Thoracic aorta (tissue), 2 donors: ENCODE data around the gene RABEP2. TPM values are rescaled to one million over a fixed set of nuclear protein-coding genes. Genes with fewer than 3 reads are reported as not detected.
"Not testable (repeated sequence)": the region's sequence is repeated elsewhere in the genome, so short reads cannot be mapped to it uniquely, and the experiment has no call there.

Experiments used
- ATAC-seq: fragments of 150-250 bp; one replicate; pipeline ENCODE4 v1.8.0; 2017; ENCODE audit warnings: low read depth; ENCODE audit not compliant: insufficient number of reproducible peaks, low FRiP score
- DNase-seq: peaks from one replicate; pipeline ENCODE4 v3.0.0-alpha.2; 2020; ENCODE audit warnings: low spot score
- H3K27ac ChIP-seq, 2 donors: fragments of 200-600 bp; sonication (generic); 1 replicate in 1 of 2; 2 replicates in 1 of 2; pipeline ENCODE4 v1.5.1; 2016; ENCODE audit warnings: mild to moderate bottlenecking in 2 of 2, moderate library complexity in 2 of 2
- H3K27me3 ChIP-seq: fragments of 200-600 bp; sonication (generic); replicated peaks from 2 replicates; pipeline ENCODE4 v1.6.0; 2016; ENCODE audit warnings: mild to moderate bottlenecking; ENCODE audit not compliant: insufficient read depth
- H3K36me3 ChIP-seq: fragments of 200-600 bp; sonication (generic); one replicate; pipeline ENCODE4 v1.5.1; 2016
- H3K4me1 ChIP-seq, 2 donors: fragments of 200-600 bp; sonication (generic); 1 replicate in 1 of 2; 2 replicates in 1 of 2; pipeline versions ENCODE4 v1.5.1 to v1.6.0; 2016; ENCODE audit warnings: low read depth in 2 of 2, mild to moderate bottlenecking in 1 of 2; ENCODE audit not compliant: control insufficient read depth in 1 of 2
- H3K4me3 ChIP-seq: fragments of 200-600 bp; sonication (generic); 2 replicates; pipeline ENCODE4 v1.5.1; 2016; ENCODE audit warnings: mild to moderate bottlenecking
- H3K9me3 ChIP-seq: fragments of 200-600 bp; sonication (generic); 2 replicates; pipeline ENCODE4 v1.5.1; 2016
- total RNA-seq, 2 donors: library from RNA; depleted of rRNA; stranded (reverse); fragments of >200 nt; gene quantifications; one replicate each; pipeline versions ENCODE4 v1.1.0 to v1.2.3, GENCODE V29; 2016
- TF ChIP-seq, protein P1 (sequence below): fragments of 200-600 bp; sonication (generic); IDR thresholded peaks from one replicate; pipeline ENCODE4 v1.5.1; 2019; ENCODE audit warnings: antibody characterized with exemption

RABEP2 gene
- total RNA-seq, 2 donors from 2014 or later, result 18.3 to 62.0 TPM

DNA sequence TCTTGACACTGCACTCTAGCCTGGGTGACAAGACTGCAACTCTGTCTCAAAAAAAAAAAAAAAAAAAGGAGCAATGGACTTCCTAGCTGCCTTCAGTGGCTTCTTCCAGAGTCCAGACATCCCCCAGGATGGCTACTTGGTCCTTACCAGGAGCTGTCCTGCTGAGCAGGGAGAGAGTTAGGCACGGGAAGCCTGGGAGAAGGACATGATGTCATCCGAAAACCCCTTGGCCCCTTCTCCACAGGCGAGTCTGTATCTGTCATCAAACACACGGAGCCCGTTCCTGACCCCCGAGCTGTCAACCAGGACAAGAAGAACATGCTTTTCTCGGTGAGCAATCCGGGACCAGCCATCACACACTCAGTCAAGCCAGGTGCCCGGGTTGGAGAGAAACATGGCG, 38.1 kb downstream of the RABEP2 start:
- H3K9me3 ChIP-seq, result no peaks in the 10 kb centered on the region
- H3K27me3 ChIP-seq, result no peaks in the 10 kb centered on the region
- H3K4me1 ChIP-seq, result no peaks in the 10 kb centered on the region
- H3K27ac ChIP-seq, result no peak overlapping the region
- H3K4me3 ChIP-seq, result no peak overlapping the region
- ATAC-seq (no peak), DNase-seq (no peak)
- no peaks in the 10 kb centered on the region for H3K36me3 ChIP-seq
- TF ChIP-seq, protein P1, sequence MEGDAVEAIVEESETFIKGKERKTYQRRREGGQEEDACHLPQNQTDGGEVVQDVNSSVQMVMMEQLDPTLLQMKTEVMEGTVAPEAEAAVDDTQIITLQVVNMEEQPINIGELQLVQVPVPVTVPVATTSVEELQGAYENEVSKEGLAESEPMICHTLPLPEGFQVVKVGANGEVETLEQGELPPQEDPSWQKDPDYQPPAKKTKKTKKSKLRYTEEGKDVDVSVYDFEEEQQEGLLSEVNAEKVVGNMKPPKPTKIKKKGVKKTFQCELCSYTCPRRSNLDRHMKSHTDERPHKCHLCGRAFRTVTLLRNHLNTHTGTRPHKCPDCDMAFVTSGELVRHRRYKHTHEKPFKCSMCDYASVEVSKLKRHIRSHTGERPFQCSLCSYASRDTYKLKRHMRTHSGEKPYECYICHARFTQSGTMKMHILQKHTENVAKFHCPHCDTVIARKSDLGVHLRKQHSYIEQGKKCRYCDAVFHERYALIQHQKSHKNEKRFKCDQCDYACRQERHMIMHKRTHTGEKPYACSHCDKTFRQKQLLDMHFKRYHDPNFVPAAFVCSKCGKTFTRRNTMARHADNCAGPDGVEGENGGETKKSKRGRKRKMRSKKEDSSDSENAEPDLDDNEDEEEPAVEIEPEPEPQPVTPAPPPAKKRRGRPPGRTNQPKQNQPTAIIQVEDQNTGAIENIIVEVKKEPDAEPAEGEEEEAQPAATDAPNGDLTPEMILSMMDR, result no peak

DNA sequence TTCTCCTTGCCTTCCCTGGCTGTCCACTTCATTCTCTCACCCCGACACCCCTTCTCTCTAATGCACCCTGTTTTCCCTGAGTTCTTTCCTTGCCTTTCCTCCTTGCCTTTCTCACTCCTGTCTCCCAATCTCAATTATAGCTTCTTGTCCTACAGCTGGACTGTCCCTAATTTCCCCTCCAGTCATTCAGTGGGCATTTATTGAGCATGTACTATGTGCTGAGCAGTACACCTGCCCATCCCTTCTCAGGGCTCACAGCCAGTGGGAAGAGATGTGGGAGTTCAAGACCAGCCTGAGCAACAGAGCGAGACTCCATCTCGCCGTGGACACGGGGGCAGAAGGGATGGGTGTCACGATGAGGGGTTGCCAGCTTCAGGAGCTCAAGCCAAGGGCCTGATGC, 41.0 kb downstream of the RABEP2 start:
- DNase-seq, result no peak
- no peaks in the 10 kb centered on the region for H3K27me3 ChIP-seq
- H3K4me3 ChIP-seq, result no peak overlapping the region
- TF ChIP-seq, protein P1, result no peak
- peaks cover 8 to 11% of the 10 kb centered on the region in 2 donors for H3K4me1 ChIP-seq
- no peaks in the 10 kb centered on the region for H3K36me3 ChIP-seq
- ATAC-seq, result no peak
- H3K9me3 ChIP-seq, result no peaks in the 10 kb centered on the region
- no peak overlapping the region for H3K27ac ChIP-seq

DNA sequence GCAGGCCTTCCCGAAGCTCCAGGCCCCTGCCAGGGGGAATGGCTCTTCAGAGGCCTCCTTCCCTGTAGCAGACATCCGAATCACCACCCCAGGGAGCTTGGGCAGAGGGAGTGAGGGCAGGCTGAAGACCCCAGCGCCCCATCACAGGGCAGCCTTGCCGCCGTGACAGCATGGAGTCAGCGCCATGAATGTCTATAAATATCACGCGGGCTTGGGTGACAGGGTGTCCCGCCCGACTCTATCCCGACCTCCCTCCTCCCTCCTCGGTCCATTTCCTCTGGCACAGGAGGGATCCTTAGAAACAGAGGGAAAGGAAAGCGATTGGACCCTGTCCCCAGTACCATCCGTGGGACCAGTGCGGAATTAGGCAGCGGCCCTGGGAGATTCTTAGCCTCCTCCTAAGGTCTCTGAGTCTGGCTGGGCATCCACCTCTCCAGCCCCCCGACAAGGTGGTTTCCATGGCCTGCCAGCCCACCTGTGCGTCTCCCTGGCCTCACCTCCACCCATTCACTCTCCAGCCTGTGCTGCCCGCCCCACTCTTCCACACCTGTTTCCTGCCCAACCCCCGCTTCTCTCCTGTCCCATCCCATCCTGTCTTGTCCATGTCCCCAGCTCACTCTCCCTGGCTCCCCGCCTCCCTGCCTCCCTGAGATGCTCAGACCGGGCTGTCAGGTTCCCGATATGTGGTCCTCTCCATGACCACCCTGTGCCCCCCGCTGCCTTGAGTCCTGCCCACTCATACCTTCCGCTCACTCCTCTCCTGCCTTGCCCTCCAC, 41.6 kb downstream of the RABEP2 start:
- Histone ChIP-seq H3K27ac (no peak overlapping the region), H3K9me3 (no peaks in the 10 kb centered on the region), H3K36me3 (no peaks in the 10 kb centered on the region), H3K27me3 (no peaks in the 10 kb centered on the region), H3K4me3 (no peak overlapping the region), H3K4me1 (peaks cover 8 to 14% of the 10 kb centered on the region in 2 donors)
- ATAC-seq (no peak), DNase-seq (no peak)
- TF ChIP-seq, protein P1, result no peak

DNA sequence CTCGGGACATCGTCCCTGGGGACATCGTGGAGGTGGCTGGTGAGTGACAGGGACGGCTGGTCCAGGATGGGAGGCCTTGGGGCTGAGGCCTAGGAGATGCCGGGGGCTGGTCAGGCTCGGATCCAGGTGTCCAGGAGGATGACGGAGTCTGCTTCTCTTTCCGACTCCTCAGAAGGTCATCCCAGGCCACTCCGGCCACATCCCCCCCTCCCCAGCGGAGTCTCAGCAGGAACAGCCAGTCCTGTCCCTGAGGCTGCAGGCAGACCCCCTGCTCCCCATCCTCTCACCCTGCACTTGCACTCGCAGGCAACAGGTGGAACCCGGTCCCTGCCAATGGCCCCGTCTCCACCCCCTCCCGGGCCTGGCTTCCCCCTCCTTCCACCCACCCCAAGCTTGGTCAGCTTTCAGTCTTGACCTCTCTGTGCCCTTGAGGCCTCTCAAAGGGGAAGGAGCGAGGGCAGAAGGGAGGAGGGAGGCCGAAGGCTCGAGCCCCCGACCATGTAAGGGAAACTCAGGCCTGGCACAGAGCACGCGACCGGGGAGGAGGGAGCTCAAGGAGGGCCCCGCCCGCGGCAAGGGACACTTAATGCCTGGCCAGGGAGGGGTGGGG, 42.4 kb downstream of the RABEP2 start:
- TF ChIP-seq, protein P1, result no peak
- no peaks in the 10 kb centered on the region for H3K27me3 ChIP-seq
- no peak for ATAC-seq

DNA sequence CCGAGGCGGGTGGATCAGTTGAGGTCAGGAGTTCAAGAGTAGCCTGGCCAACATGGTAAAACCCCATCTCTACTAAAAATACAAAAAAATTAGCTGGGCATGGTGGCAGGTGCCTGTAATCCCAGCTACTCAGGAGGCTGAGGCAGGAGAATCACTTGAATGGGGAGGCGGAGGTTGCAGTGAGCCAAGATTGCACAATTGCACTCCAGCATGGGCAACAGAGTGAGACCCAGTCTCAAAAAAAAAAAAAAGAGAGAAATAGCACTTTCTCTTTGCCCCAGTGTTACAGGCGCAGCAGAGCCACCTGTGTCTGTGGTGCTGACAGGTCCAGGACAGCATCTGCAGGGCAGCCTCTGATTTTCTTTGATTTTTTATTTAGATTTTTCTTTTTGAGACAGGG, 43.5 kb downstream of the RABEP2 start:
- not testable (repeated sequence) for H3K27me3 ChIP-seq, H3K9me3 ChIP-seq, H3K4me3 ChIP-seq, H3K27ac ChIP-seq, ATAC-seq, H3K36me3 ChIP-seq, DNase-seq
- H3K4me1 ChIP-seq, result peaks cover 8 to 14% of the 10 kb centered on the region in 2 donors

More for the DNA sequence above, 42.4 kb downstream of the RABEP2 start:
- Histone ChIP-seq H3K36me3 (no peaks in the 10 kb centered on the region), H3K4me1 (peaks cover 8 to 14% of the 10 kb centered on the region in 2 donors), H3K4me3 (no peak overlapping the region), H3K9me3 (no peaks in the 10 kb centered on the region), H3K27ac (no peak overlapping the region)
- no peak for DNase-seq
